ENCODE measurements around the gene DNAJB1.
"Not testable (repeated sequence)": the region's sequence is repeated elsewhere in the genome, so short reads cannot be mapped to it uniquely, and the experiment has no call there.

DNAJB1 gene

GRCh38 chr19:14517840-14518505 lies at the start of gene DNAJB1:
Gene DNAJB1, minus strand, starts transcription at chr19:14518397. Its CDS starts 48 bp downstream, at chr19:14518349.
- DNase-seq (ENCODE audit: low spot score) = peak; percentile 85

GRCh38 chr19:14567079-14567478 lies 48.9 kb upstream of the DNAJB1 start:
- DNase-seq (ENCODE audit: low spot score) = no peak

GRCh38 chr19:14566712-14567077 lies 48.5 kb upstream of the DNAJB1 start:
- no peak for DNase-seq (ENCODE audit: low spot score)

GRCh38 chr19:14565765-14566711 lies 47.8 kb upstream of the DNAJB1 start:
- DNase-seq (ENCODE audit: low spot score) = no peak

GRCh38 chr19:14565298-14565679 lies 47.1 kb upstream of the DNAJB1 start:
- DNase-seq (ENCODE audit: low spot score) = no peak

- DNase-seq (ENCODE audit: low spot score) = not testable (repeated sequence)
Measured at GRCh38 chr19:14564652-14565297, 46.6 kb upstream of the DNAJB1 start.

- DNase-seq (ENCODE audit: low spot score) = no peak
Measured at GRCh38 chr19:14563989-14564651, 45.9 kb upstream of the DNAJB1 start.

- no peak for DNase-seq (ENCODE audit: low spot score)
Measured at GRCh38 chr19:14563590-14563926, 45.4 kb upstream of the DNAJB1 start.

- no peak for DNase-seq (ENCODE audit: low spot score)
Measured at GRCh38 chr19:14562660-14563589, 44.7 kb upstream of the DNAJB1 start.

- DNase-seq (ENCODE audit: low spot score) = peak; percentile 75
Measured at GRCh38 chr19:14561847-14562351, 43.7 kb upstream of the DNAJB1 start.

- DNase-seq (ENCODE audit: low spot score) = no peak
Measured at GRCh38 chr19:14561249-14561648, 43.1 kb upstream of the DNAJB1 start.

- no peak for DNase-seq (ENCODE audit: low spot score)
Measured at GRCh38 chr19:14560776-14561108, 42.5 kb upstream of the DNAJB1 start.

GRCh38 chr19:14559916-14560775 lies 41.9 kb upstream of the DNAJB1 start:
- DNase-seq (ENCODE audit: low spot score) = no peak

GRCh38 chr19:14558370-14559066 lies 40.3 kb upstream of the DNAJB1 start:
- DNase-seq (ENCODE audit: low spot score) = no peak

GRCh38 chr19:14556662-14557188 lies 38.5 kb upstream of the DNAJB1 start:
- peak; percentile 89 for DNase-seq (ENCODE audit: low spot score)

GRCh38 chr19:14555918-14556661 lies 37.9 kb upstream of the DNAJB1 start:
- DNase-seq (ENCODE audit: low spot score) = no peak

- peak; percentile 60 for DNase-seq (ENCODE audit: low spot score)
Measured at GRCh38 chr19:14554382-14554812, 36.2 kb upstream of the DNAJB1 start.

- DNase-seq (ENCODE audit: low spot score) = no peak
Measured at GRCh38 chr19:14553939-14554243, 35.7 kb upstream of the DNAJB1 start.
